ENCODE measurements around the gene RNF13.

- no peak for TF ChIP-seq CTCF (IDR thresholded peaks at IDR 0.05; ENCODE audit: insufficient read depth, low read length, poor library complexity, severe bottlenecking)
- TF ChIP-seq EZH2phosphoT487 (conservative IDR thresholded peaks at IDR 0.05; ENCODE audit: low read length), result no peak
These were observed 87.3 kb downstream of the RNF13 start for GRCh38 chr3:149900322-149900721.
